Muscle layer of duodenum (tissue), 2 donors: Measurements from ENCODE around the gene AKAP12.

Experiments
- H3K27ac ChIP-seq: one replicate; pipeline ENCODE4 v1.7.0; 2013; ENCODE audit warnings: mild to moderate bottlenecking, low read length
- H3K27me3 ChIP-seq: one replicate; pipeline ENCODE4 v1.7.0; 2013; ENCODE audit warnings: low read depth, mild to moderate bottlenecking, control low read depth, low read length
- H3K36me3 ChIP-seq, 2 donors: one replicate each; pipeline ENCODE4 v1.7.0; 2013; ENCODE audit warnings: low read length in 2 of 2, control low read depth in 1 of 2, mild to moderate bottlenecking in 1 of 2; ENCODE audit not compliant: insufficient read depth in 2 of 2, control insufficient read depth in 1 of 2
- H3K4me1 ChIP-seq, 2 donors: one replicate each; pipeline ENCODE4 v1.7.0; 2013; ENCODE audit warnings: low read length in 2 of 2, mild to moderate bottlenecking in 2 of 2, control low read depth in 1 of 2, moderate library complexity in 1 of 2; ENCODE audit not compliant: insufficient read depth in 2 of 2, control insufficient read depth in 1 of 2
- H3K4me3 ChIP-seq, 2 donors: one replicate each; pipeline ENCODE4 v1.7.0; 2013; ENCODE audit warnings: low read length in 2 of 2, low read depth in 1 of 2, mild to moderate bottlenecking in 1 of 2
- H3K9me3 ChIP-seq, 2 donors: one replicate each; pipeline ENCODE4 v1.7.0; 2013; ENCODE audit warnings: low read length in 2 of 2, control low read depth in 1 of 2, mild to moderate bottlenecking in 1 of 2; ENCODE audit not compliant: control insufficient read depth in 1 of 2
- donor health status: healthy.

The AKAP12 gene

DNA sequence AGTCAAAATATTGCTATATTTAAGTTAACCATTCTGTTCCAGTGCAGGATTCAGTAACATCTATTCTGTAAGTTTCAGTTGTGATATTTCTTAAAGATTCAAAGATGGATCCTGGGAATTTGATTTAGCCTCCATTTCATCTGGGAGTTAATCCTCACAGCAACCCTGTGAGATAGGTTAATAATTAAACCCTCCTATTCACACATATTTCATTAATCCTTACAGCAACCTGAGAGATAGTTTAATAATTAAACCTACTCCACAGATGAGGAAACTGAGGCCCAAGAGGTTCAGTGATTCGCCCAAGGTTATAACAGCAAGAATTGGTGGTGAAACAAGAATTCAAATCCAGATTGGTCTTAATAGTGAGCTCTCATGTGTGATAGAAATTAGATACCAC, 162.5 kb downstream of the AKAP12 start:
- Histone ChIP-seq H3K4me3 (no peak overlapping the region), H3K27me3 (no peaks in the 10 kb centered on the region), H3K4me1 (peaks cover 0 to 7% of the 10 kb centered on the region in 2 donors), H3K36me3 (peaks cover 3 to 6% of the 10 kb centered on the region in 2 donors), H3K27ac (no peak overlapping the region), H3K9me3 (no peaks in the 10 kb centered on the region)

DNA sequence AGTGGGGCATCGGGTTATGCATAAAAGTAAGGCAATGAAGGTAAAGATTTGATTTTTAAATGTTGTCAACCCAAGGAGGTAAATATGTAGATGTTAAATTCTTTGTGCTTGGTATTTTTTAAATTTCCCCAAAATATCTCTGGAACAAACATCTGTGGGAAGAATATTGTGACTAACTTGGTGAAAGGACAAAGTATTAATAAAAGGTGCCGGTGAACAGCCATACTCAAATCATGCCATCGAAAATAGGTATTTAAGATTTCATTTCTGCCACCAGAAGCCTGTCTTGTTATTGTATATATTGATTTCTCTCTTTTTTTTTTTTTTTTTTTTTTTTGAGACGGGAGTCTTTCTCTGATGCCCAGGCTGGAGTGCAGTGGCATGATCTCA, 164.1 kb downstream of the AKAP12 start:
- H3K4me1 ChIP-seq, result peaks cover 0 to 4% of the 10 kb centered on the region in 2 donors
- H3K4me3 ChIP-seq, result no peak overlapping the region
- H3K9me3 ChIP-seq, result no peaks in the 10 kb centered on the region
- H3K27me3 ChIP-seq, result no peaks in the 10 kb centered on the region
- peaks cover 3 to 6% of the 10 kb centered on the region in 2 donors for H3K36me3 ChIP-seq
- no peak overlapping the region for H3K27ac ChIP-seq
